HG02840 (cell line): ENCODE measurements around the gene MRPS21.

Source experiments
- ATAC-seq: cut with Tn5 transposase; IDR thresholded peaks from one replicate; pipeline ENCODE4 v1.9.1; 2021; ENCODE audit warnings: mild to moderate bottlenecking, moderate library complexity, moderate number of reproducible peaks; ENCODE audit not compliant: unreplicated experiment, low FRiP score

The MRPS21 gene

GRCh38 chr1:150293433-150294253, at the start of gene MRPS21:
TSS of gene MRPS21 (plus strand) at chr1:150293861. CDS start at chr1:150294367, 506 bp downstream.
- peak; percentile 81 for ATAC-seq

GRCh38 chr1:150249936-150250335, 43.7 kb upstream of the MRPS21 start:
- ATAC-seq: no peak

GRCh38 chr1:150256198-150256553, 37.5 kb upstream of the MRPS21 start:
- no peak for ATAC-seq

GRCh38 chr1:150256554-150257341, 36.9 kb upstream of the MRPS21 start:
- no peak for ATAC-seq

GRCh38 chr1:150257624-150258585, 35.8 kb upstream of the MRPS21 start, which contains the start of gene CA14:
TSS of gene CA14 (plus strand) at chr1:150257774. CDS start at chr1:150258129, 355 bp downstream.
- ATAC-seq: no peak

- no peak for ATAC-seq
These were observed 34.4 kb upstream of the MRPS21 start for GRCh38 chr1:150259217-150259616.

- ATAC-seq: no peak
These were observed 33.6 kb upstream of the MRPS21 start for GRCh38 chr1:150259758-150260669.

- ATAC-seq: no peak
These were observed 32.3 kb upstream of the MRPS21 start for GRCh38 chr1:150261367-150261766.

- ATAC-seq: no peak
These were observed 31.0 kb upstream of the MRPS21 start for GRCh38 chr1:150262388-150263320.

- ATAC-seq: no peak
These were observed 30.1 kb upstream of the MRPS21 start for GRCh38 chr1:150263549-150263948.

- ATAC-seq: no peak
These were observed 25.8 kb upstream of the MRPS21 start for GRCh38 chr1:150267896-150268295.

- ATAC-seq: peak; percentile 17
These were observed 25.3 kb upstream of the MRPS21 start for GRCh38 chr1:150268340-150268704.

- ATAC-seq: peak; percentile 82
These were observed 24.8 kb upstream of the MRPS21 start, which contains the start of gene APH1A for GRCh38 chr1:150268705-150269403. TSS of gene APH1A (minus strand) at chr1:150269016. CDS start at chr1:150268810, 206 bp downstream.

- ATAC-seq: no peak
These were observed 24.2 kb upstream of the MRPS21 start for GRCh38 chr1:150269451-150269850.

GRCh38 chr1:150271291-150271959, 22.2 kb upstream of the MRPS21 start:
- ATAC-seq: no peak

- no peak for ATAC-seq
These were observed 20.4 kb upstream of the MRPS21 start for GRCh38 chr1:150273311-150273710.

GRCh38 chr1:150280138-150280707, 13.4 kb upstream of the MRPS21 start:
- ATAC-seq: no peak
